GM20000 (cell line): ENCODE measurements around the gene SENP7.
"Not testable (repeated sequence)": the region's sequence is repeated elsewhere in the genome, so short reads cannot be mapped to it uniquely, and the experiment has no call there.

Experiments
- DNase-seq: peaks from one replicate; pipeline ENCODE4 v3.0.0; 2012; ENCODE audit warnings: low spot score
- CTCF ChIP-seq: IDR thresholded peaks from 2 replicates; pipeline ENCODE4 v1.5.1; 2012; ENCODE audit warnings: mild to moderate bottlenecking, control low read depth; ENCODE audit errors: extremely low read depth, missing control alignments

SENP7 gene

GRCh38 chr3:101512646-101513418, at the start of gene SENP7:
SENP7 (minus strand) TSS chr3:101513212; CDS start chr3:101513130, 82 bp downstream.
- TF ChIP-seq CTCF, result no peak
- DNase-seq, result peak; percentile 85

GRCh38 chr3:101561630-101562328, 48.8 kb upstream of the SENP7 start, which contains the start of gene TRMT10C:
TRMT10C (plus strand) TSS chr3:101561868; CDS start chr3:101564782, 2,914 bp downstream.
- no peak for TF ChIP-seq CTCF
- peak; percentile 92 for DNase-seq

DNA sequence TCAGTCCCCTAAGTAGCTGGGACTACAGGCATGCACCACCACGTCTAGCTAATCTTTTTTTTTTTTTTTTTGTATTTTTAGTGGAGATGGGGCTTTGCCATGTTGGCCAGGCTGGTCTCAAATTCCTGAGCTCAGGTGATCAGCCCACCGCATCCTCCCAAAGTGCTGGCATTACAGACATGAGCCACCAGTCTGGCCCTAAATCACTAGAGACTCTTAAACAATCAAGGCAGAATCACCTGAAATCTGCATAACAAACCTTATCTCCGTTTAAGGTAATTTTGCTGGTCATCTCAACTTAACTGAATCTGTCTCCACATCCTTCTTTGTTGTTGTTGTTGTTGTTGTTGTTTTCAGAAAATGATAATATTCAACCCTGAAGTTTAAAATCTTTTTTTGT, 43.1 kb upstream of the SENP7 start:
- no peak for DNase-seq
- no peak for TF ChIP-seq CTCF

DNA sequence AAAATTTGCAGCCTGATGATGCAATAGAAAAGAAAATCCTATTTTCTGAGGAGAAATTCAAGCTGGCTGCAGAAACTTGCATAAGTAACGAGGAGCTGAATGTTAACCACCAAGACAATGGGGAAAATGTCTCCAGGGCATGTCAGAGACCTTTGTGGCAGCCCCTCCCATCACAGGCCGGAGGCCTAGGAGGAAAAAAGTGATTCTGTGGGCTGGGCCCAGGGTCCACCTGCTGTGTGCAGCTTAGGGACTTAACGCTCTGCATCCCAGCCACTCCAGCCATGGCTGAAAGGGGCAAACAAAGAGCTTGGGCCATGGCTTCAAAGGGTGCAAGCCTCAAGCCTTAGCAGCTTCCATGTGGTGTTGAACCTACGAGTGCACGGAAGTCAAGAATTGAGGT, 40.4 kb upstream of the SENP7 start:
- DNase-seq, result not testable (repeated sequence)

- DNase-seq, result not testable (repeated sequence)
Observed at GRCh38 chr3:101551359-101552081, 38.5 kb upstream of the SENP7 start.

- no peak for TF ChIP-seq CTCF
- DNase-seq, result no peak
Observed at GRCh38 chr3:101549473-101549872, 36.5 kb upstream of the SENP7 start.

GRCh38 chr3:101548527-101549105, 35.6 kb upstream of the SENP7 start:
- no peak for TF ChIP-seq CTCF
- DNase-seq, result no peak
